ENCODE data around the gene TCHP.

The TCHP gene

DNA sequence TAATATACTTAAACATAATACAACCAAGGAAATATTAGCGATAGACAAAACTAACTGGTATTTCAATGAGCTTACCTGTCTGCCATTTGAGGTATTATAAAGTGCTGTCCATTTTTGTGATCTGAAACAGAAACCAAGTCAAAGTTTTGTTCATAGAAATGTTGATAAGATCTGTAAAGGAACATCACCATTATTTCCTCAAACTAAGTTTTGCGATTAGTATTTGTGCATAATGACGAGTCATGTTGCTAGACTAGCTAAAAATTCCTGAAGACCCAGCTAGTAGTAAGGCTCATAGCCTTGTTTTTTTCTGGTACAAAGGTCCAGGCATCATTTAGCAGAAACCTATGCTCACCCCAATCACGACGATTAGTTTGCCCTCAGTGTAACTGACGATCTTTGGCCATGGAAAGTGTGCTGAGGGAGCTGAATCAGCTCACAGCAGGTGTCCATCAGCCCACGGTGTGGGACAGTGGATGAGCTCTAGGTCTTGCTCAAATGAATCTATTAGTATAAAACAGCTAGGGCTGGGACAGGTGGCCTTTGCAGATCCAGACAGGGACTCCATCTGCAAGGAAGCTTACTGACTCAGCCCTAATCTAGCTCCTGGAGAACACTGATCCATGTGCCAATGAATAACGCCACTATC lies 67.4 kb downstream of the TCHP start:
- DNase-seq, result no peak

All from NCI-H2081 (cell line).